Endodermal cell (in vitro differentiated cells): ENCODE measurements around the gene CTAGE9. TPM values are rescaled to one million over a fixed set of nuclear protein-coding genes. Genes with fewer than 3 reads are reported as not detected.

Experiments used
- DNase-seq: peaks from one replicate; pipeline ENCODE4 v3.0.0-alpha.2; 2017
- H3K27ac ChIP-seq: 2 replicates; pipeline ENCODE4 v1.5.1; 2013; ENCODE audit warnings: mild to moderate bottlenecking, low read depth, low read length, moderate library complexity
- H3K27me3 ChIP-seq: 2 replicates; pipeline ENCODE4 v1.6.1; 2013; ENCODE audit warnings: mild to moderate bottlenecking, low read length, moderate library complexity; ENCODE audit not compliant: insufficient read depth, control insufficient read depth, poor library complexity, severe bottlenecking
- H3K36me3 ChIP-seq: 2 replicates; pipeline ENCODE4 v1.7.0; 2013; ENCODE audit warnings: mild to moderate bottlenecking, low read length, moderate library complexity; ENCODE audit not compliant: control insufficient read depth, insufficient read depth
- H3K4me1 ChIP-seq: one replicate; pipeline ENCODE4 v1.7.0; 2013; ENCODE audit warnings: low read length; ENCODE audit not compliant: control insufficient read depth, insufficient read depth
- H3K4me3 ChIP-seq: 2 replicates; pipeline ENCODE4 v1.5.1; 2013; ENCODE audit warnings: mild to moderate bottlenecking, low read length, moderate library complexity
- H3K9ac ChIP-seq: 2 replicates; pipeline ENCODE4 v1.6.1; 2013; ENCODE audit warnings: mild to moderate bottlenecking, low read length, moderate library complexity; ENCODE audit not compliant: poor library complexity, severe bottlenecking; ENCODE audit errors: extremely low read depth
- H3K9me3 ChIP-seq: 2 replicates; pipeline ENCODE4 v1.6.1; 2013; ENCODE audit warnings: mild to moderate bottlenecking, low read length, moderate library complexity; ENCODE audit not compliant: control insufficient read depth
- H3K27ac Mint-ChIP-seq: 2 replicates; pipeline ENCODE4 v1.8.0; 2020; ENCODE audit warnings: mixed read lengths
- H3K27me3 Mint-ChIP-seq: 2 replicates; pipeline ENCODE4 v1.8.0; 2021; ENCODE audit warnings: mild to moderate bottlenecking, mixed read lengths; ENCODE audit not compliant: insufficient read depth
- H3K36me3 Mint-ChIP-seq: 2 replicates; pipeline ENCODE4 v1.8.0; 2020; ENCODE audit warnings: low read depth, mixed read lengths
- H3K4me1 Mint-ChIP-seq: 2 replicates; pipeline ENCODE4 v1.8.0; 2020; ENCODE audit warnings: mixed read lengths
- H3K4me3 Mint-ChIP-seq: 2 replicates; pipeline ENCODE4 v1.8.0; 2020; ENCODE audit warnings: mild to moderate bottlenecking, moderate library complexity, mixed read lengths
- H3K9me3 Mint-ChIP-seq: 2 replicates; pipeline ENCODE4 v1.8.0; 2020; ENCODE audit warnings: mild to moderate bottlenecking, mixed read lengths
- WGBS, 2 experiments: methylation state at CpG; one replicate each; pipeline versions ENCODE4 v1.1.5 to v1.1.7; 2013; ENCODE audit warnings: missing lambda C conversion rate in 2 of 2, mixed read lengths in 1 of 2; ENCODE audit not compliant: insufficient coverage in 1 of 2, insufficient read length in 1 of 2; 5-methylcytosine and 5-hydroxymethylcytosine counted together
- total RNA-seq, 2 donors: library from RNA; stranded (reverse); fragmentation: NEBNext Ultra II Directional in 1 of 2; extraction: Animal tissue kit (Norgen Biotek cat#: 25700) in 1 of 2; gene quantifications; 2 replicates in 1 of 2; 3 replicates in 1 of 2; pipeline ENCODE4 v1.2.1, GENCODE V29; 2021
- TF ChIP-seq, protein P1 (sequence below): fragments of 200-600 bp; sonication (generic); conservative IDR thresholded peaks from 2 replicates; pipeline ENCODE4 v1.5.0; 2021; ENCODE audit warnings: antibody characterized with exemption, mild to moderate bottlenecking

CTAGE9 gene
- total RNA-seq, 2 donors from 2014 or later: not detected

DNA sequence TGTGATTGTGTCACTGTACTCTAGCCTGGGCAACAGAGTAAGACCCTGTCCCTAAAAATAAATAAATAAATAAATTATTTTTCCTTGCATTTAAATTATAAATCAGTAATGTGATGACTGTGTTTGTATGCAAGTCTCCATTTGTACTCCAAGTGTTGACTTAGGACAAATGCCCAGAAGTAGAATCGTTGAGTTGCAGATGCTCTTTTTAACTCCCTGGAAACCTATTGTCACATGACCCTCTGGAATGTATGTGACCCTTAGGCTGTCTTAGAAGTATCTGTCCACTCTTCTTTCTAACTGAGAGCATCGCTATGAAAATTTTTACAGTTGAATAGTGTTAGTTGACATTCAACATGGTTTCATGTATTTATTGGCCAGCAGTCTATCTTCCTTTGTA, 28.4 kb downstream of the CTAGE9 start:
- Histone ChIP-seq H3K9me3 (no peaks in the 10 kb centered on the region), H3K27me3 (no peaks in the 10 kb centered on the region), H3K4me1 (peaks cover 3% of the 10 kb centered on the region), H3K9ac (no peak overlapping the region), H3K4me3 (no peak overlapping the region), H3K27ac (no peak overlapping the region), H3K36me3 (no peaks in the 10 kb centered on the region)
- H3K36me3 Mint-ChIP-seq: no peaks in the 10 kb centered on the region
- DNase-seq: no peak
- H3K4me3 Mint-ChIP-seq: no peak overlapping the region
- TF ChIP-seq, protein P1, sequence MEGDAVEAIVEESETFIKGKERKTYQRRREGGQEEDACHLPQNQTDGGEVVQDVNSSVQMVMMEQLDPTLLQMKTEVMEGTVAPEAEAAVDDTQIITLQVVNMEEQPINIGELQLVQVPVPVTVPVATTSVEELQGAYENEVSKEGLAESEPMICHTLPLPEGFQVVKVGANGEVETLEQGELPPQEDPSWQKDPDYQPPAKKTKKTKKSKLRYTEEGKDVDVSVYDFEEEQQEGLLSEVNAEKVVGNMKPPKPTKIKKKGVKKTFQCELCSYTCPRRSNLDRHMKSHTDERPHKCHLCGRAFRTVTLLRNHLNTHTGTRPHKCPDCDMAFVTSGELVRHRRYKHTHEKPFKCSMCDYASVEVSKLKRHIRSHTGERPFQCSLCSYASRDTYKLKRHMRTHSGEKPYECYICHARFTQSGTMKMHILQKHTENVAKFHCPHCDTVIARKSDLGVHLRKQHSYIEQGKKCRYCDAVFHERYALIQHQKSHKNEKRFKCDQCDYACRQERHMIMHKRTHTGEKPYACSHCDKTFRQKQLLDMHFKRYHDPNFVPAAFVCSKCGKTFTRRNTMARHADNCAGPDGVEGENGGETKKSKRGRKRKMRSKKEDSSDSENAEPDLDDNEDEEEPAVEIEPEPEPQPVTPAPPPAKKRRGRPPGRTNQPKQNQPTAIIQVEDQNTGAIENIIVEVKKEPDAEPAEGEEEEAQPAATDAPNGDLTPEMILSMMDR: no peak
- H3K4me1 Mint-ChIP-seq: peaks cover 9% of the 10 kb centered on the region
- no peak overlapping the region for H3K27ac Mint-ChIP-seq
- no peaks in the 10 kb centered on the region for H3K9me3 Mint-ChIP-seq
- no peaks in the 10 kb centered on the region for H3K27me3 Mint-ChIP-seq
- WGBS, 2 experiments: 80 to 89% methylated on average over 2 of the region's 2 CpGs

DNA sequence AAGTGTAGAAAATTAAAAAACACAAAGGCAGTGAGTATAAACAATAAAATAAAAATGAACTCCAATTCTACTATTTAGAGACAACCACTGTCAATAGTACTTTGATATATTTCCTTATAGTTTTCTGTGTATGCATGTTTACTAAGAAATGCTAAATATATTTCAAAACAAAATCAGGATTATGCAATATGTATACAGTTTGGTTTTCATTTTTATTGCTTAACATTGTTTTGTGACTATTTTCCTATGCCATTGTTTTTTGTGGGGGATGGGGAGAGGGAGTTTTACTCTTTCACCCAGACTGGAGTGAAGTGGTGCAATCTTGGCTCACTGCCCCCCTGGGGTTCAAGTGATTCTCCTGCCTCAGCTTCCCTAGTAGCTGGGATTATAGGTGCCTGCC, 29.2 kb downstream of the CTAGE9 start:
- Mint-ChIP-seq H3K9me3 (no peaks in the 10 kb centered on the region), H3K27me3 (no peaks in the 10 kb centered on the region), H3K4me1 (peaks cover 9% of the 10 kb centered on the region), H3K36me3 (no peaks in the 10 kb centered on the region), H3K27ac (no peak overlapping the region), H3K4me3 (no peak overlapping the region)
- Histone ChIP-seq H3K9ac (no peak overlapping the region), H3K36me3 (no peaks in the 10 kb centered on the region), H3K4me1 (peaks cover 3% of the 10 kb centered on the region), H3K9me3 (no peaks in the 10 kb centered on the region), H3K27ac (no peak overlapping the region), H3K27me3 (no peaks in the 10 kb centered on the region), H3K4me3 (no peak overlapping the region)
- TF ChIP-seq, protein P1: no peak
- no peak for DNase-seq

DNA sequence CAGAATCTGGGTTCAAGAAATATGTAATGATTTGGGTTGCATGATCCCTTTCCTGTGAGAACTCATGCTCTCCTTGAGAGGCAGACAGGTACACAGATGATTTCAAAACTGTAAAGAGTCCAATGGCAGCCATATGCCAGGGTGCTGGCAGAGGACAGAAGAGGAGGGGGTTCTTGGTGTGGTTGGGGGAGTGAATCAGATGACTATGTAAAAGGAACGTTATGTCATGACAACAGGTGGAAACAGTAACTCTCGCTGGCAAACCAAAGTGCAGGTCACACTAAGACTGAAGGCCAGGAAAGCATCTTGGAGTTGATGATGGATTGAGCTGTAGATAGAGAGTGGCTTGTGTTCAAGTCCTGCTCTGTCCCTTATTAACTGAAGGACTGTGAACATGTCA, 29.9 kb downstream of the CTAGE9 start:
- no peak overlapping the region for H3K4me3 Mint-ChIP-seq
- no peak overlapping the region for H3K27ac Mint-ChIP-seq
- TF ChIP-seq, protein P1: no peak
- Histone ChIP-seq H3K4me1 (peaks cover 3% of the 10 kb centered on the region), H3K9ac (no peak overlapping the region), H3K36me3 (no peaks in the 10 kb centered on the region), H3K27me3 (no peaks in the 10 kb centered on the region), H3K9me3 (no peaks in the 10 kb centered on the region), H3K27ac (no peak overlapping the region), H3K4me3 (no peak overlapping the region)
- 83 to 91% methylated on average over 1 to 2 of the region's 2 CpGs for WGBS, 2 experiments
- DNase-seq: no peak
- no peaks in the 10 kb centered on the region for H3K36me3 Mint-ChIP-seq
- no peaks in the 10 kb centered on the region for H3K9me3 Mint-ChIP-seq
- H3K4me1 Mint-ChIP-seq: peaks cover 9% of the 10 kb centered on the region
- no peaks in the 10 kb centered on the region for H3K27me3 Mint-ChIP-seq
